Stimulated activated CD4-positive, alpha-beta T cell treated with anti-CD3 and anti-CD28 coated beads, Interleukin-2, amount 100 ng/mL, for 24 hours (primary cell): ENCODE measurements around the gene CSHL1.
"Not testable (repeated sequence)": the region's sequence is repeated elsewhere in the genome, so short reads cannot be mapped to it uniquely, and the experiment has no call there.

Experiments
- DNase-seq, 2 donors: peaks; one replicate each; pipeline ENCODE4 v3.0.0-alpha.2; 2020

CSHL1 gene

GRCh38 chr17:63917646-63918045 lies 6.6 kb upstream of the CSHL1 start:
- no peak for DNase-seq

- DNase-seq, result not testable (repeated sequence)
Observed at GRCh38 chr17:63917206-63917605, 6.1 kb upstream of the CSHL1 start.

GRCh38 chr17:63916566-63917185 lies 5.6 kb upstream of the CSHL1 start:
- no peak for DNase-seq

- not testable (repeated sequence) for DNase-seq
Observed at GRCh38 chr17:63915753-63916152, 4.7 kb upstream of the CSHL1 start.

- DNase-seq, result no peak
Observed at GRCh38 chr17:63914471-63914870, 3.4 kb upstream of the CSHL1 start.

- DNase-seq, result peak; percentile 73 to 77
Observed at GRCh38 chr17:63911657-63912100, 621 bp upstream of the CSHL1 start.

GRCh38 chr17:63910096-63910495 lies 962 bp downstream of the CSHL1 start:
- no peak for DNase-seq

GRCh38 chr17:63909586-63909985 lies 1.5 kb downstream of the CSHL1 start:
- DNase-seq, result not testable (repeated sequence)

- peak in 1 of 2 donors; percentile 32 for DNase-seq
Observed at GRCh38 chr17:63907161-63907778, 3.8 kb downstream of the CSHL1 start.

- not testable (repeated sequence) for DNase-seq
Observed at GRCh38 chr17:63904796-63905195, 6.3 kb downstream of the CSHL1 start.

- not testable (repeated sequence) for DNase-seq
Observed at GRCh38 chr17:63903787-63904201, 7.3 kb downstream of the CSHL1 start.

- DNase-seq, result not testable (repeated sequence)
Observed at GRCh38 chr17:63901971-63902370, 9.1 kb downstream of the CSHL1 start.

GRCh38 chr17:63898899-63899798 lies 11.9 kb downstream of the CSHL1 start:
- peak; percentile 16 to 25 for DNase-seq

- DNase-seq, result not testable (repeated sequence)
Observed at GRCh38 chr17:63896524-63897354, 14.3 kb downstream of the CSHL1 start, which contains the start of gene CSH1. Gene CSH1, minus strand, starts transcription at chr17:63896574. Its CDS starts 63 bp downstream, at chr17:63896511.

GRCh38 chr17:63894821-63895220 lies 16.2 kb downstream of the CSHL1 start:
- not testable (repeated sequence) for DNase-seq

GRCh38 chr17:63894021-63894420 lies 17.0 kb downstream of the CSHL1 start:
- DNase-seq, result not testable (repeated sequence)

- not testable (repeated sequence) for DNase-seq
Observed at GRCh38 chr17:63892316-63893037, 18.6 kb downstream of the CSHL1 start.

- DNase-seq, result peak in 1 of 2 donors; percentile 22
Observed at GRCh38 chr17:63889026-63889848, 21.8 kb downstream of the CSHL1 start.

GRCh38 chr17:63885119-63885518 lies 25.9 kb downstream of the CSHL1 start:
- DNase-seq, result not testable (repeated sequence)

- DNase-seq, result not testable (repeated sequence)
Observed at GRCh38 chr17:63882626-63883126, 28.4 kb downstream of the CSHL1 start.
